Smooth muscle cell of the brain vasculature (primary cell): ENCODE measurements around the gene MYRFL.
"Not testable (repeated sequence)": the region's sequence is repeated elsewhere in the genome, so short reads cannot be mapped to it uniquely, and the experiment has no call there.

Source experiments
- DNase-seq: peaks from one replicate; pipeline ENCODE4 v3.0.0-alpha.2; 2012; ENCODE audit warnings: low read depth, low spot score

The MYRFL gene

GRCh38 chr12:69843608-69844007, 18.6 kb downstream of the MYRFL start:
- no peak for DNase-seq

GRCh38 chr12:69844416-69844815, 19.4 kb downstream of the MYRFL start:
- DNase-seq = no peak

DNA sequence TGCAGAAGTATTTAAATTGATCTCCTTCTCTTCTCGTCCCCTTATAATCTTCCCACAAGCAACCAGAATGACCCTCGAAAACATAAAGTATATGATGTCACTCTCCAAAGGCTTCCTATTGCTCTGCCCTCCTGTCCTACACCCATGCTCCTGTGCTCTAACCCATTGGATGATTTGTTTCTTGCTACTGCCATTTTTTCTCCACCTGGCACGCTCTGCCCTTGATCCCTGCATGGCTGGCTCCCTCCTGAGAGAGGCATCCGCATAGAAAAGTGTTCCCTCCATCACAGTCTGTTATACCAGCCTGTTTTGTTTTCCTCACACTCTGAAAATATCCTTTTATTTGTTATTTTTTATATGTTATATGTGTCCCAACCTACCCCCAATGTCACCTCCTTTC, 19.8 kb downstream of the MYRFL start:
- no peak for DNase-seq

GRCh38 chr12:69846976-69847375, 21.9 kb downstream of the MYRFL start:
- no peak for DNase-seq

DNA sequence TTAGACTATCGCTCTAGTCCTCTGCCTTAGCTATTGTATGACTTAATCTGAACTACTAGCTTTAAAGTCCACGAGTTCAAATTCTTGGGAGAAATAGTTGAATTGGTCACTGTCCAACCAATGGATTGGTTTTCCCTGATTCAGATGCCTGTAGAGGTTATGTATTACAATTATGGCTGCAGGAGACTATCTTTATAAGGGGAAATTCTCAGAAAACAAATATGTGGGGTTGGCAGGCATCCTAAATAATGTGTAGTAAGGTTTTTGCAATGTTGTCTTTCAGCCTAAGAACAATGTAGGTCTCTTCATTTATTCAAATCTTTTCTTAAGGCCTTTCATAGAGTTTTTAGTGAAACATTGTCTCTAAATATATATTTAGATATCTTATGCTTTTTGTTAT, 26.9 kb downstream of the MYRFL start:
- DNase-seq = no peak

DNA sequence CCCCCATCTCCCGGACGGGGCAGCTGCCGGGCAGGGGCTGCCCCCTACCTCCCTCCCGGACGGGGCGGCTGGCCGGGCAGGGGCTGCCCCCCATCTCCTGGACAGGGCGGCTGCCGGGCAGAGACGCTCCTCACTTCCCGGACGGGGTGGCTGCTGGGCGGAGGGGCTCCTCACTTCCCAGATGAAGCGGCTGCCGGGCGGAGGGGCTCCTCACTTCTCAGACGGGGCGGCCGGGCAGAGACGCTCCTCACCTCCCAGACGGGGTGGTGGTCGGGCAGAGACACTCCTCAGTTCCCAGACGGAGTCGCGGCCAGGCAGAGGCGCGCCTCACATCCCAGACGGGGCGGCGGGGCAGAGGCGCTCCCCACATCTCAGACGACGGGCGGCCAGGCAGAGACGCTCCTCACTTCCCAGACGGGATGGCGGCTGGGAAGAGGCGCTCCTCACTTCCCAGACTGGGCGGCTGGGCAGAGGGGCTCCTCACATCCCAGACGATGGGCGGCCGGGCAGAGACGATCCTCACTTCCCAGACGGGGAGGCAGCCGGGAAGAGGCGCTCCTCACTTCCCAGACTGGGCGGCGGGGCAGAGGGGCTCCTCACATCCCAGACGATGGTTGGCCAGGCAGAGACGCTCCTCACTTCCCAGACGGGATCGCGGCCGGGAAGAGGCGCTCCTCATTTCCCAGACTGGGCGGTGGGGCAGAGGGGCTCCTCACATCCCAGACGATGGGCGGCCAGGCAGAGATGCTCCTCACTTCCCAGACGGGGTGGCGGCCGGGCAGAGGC, 28.3 kb downstream of the MYRFL start:
- not testable (repeated sequence) for DNase-seq

GRCh38 chr12:69866698-69867097, 41.7 kb downstream of the MYRFL start:
- no peak for DNase-seq

DNA sequence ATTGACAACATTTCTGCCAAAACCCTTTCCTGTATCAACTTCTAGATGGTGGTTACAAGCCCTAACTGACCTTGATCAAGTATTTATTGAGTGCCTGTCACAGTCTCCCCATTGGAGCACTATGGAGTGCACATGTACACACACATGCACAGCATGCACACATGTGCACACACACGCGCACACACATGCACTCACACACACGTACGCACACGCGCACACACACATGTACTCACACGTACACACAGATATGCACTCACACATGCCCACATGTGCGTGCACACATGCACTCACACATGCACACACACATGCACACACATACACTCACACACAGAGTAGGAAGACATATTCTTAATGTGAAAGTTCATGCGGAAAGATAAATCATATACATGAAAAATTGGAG, 43.7 kb downstream of the MYRFL start:
- no peak for DNase-seq

DNA sequence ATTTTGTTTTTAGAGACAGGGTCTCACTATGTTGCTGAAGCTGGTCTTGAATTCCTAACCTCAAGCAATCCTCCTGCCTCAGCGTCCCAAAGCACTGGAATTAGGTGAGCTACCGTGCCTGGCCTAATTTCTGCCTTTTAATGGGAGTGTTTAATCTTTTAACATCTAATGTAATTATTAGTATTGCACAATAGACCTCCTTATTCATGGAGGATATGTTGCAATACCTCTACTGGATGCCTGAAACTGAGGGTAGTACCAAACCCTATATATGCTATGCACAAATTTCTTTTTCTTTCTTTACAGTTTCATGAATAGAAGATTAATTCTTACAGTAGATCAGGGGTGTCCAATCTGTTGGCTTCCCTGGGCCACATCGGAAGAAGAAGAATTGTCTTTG, 47.8 kb downstream of the MYRFL start:
- no peak for DNase-seq

GRCh38 chr12:69873429-69873828, 48.4 kb downstream of the MYRFL start:
- DNase-seq = no peak

- no peak for DNase-seq
These were observed 49.6 kb downstream of the MYRFL start for GRCh38 chr12:69874606-69875005.

GRCh38 chr12:69875416-69875935, 50.4 kb downstream of the MYRFL start:
- DNase-seq = no peak

GRCh38 chr12:69879007-69879960, 54.3 kb downstream of the MYRFL start:
- DNase-seq = peak; percentile 53

GRCh38 chr12:69880571-69880970, 55.5 kb downstream of the MYRFL start:
- DNase-seq = no peak

- DNase-seq = no peak
These were observed 56.7 kb downstream of the MYRFL start for GRCh38 chr12:69881771-69882170.

DNA sequence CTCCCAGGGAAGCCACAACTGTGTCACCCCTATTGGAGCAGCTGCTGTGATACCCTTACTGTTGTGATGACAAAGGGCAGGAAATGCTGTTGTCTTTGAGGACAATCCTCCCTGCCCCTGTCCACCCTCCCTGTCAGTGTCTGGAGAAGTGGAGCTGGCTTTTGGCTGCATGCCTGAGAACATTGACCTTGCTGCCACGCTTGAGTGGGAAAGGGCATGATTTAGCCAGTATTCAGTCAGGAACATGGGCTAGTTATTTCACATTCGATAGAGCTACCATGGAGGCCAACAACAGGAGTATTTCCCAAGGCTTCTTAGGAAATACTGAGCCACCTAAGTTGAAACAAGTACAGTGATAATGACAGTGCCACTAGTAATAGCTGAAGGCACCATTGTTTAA, 59.4 kb downstream of the MYRFL start:
- DNase-seq = no peak

DNA sequence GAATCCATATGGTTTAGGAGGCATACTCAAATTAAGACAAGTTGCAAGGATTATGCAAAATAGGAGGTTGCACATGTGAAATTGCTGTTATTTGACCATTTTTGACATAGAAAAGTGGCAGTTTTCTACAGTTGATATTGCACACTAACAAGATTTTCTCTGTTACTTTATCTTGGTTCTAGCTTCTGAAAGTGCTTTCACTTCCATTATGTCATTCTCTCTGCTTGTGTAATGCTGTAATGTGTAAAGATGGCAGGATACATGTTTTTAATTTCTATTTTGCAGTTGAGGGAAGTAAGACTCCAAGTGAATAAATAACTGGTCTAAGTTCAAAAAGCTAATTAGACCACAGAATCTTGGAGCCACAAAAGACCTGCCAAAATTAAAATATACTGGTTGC, 60.6 kb downstream of the MYRFL start:
- no peak for DNase-seq

DNA sequence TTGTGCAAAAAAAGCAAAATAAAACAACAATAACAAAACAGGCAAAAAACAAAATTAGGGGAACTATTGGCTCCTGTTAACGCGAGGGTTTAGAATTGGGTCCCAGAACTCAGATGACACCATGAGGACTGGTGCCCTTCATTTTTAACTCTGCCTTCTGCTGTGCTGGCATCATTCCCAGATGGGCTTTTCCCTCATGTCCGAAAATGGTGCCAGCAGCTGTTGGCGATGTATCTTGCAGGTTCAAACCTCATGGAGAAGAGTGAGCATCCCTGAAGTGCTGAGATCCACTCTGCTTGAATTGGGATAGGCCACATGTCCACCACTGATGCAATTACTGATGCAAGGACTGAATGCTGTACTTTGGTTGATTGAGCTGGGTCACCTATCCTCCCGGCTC, 61.1 kb downstream of the MYRFL start:
- DNase-seq = no peak

DNA sequence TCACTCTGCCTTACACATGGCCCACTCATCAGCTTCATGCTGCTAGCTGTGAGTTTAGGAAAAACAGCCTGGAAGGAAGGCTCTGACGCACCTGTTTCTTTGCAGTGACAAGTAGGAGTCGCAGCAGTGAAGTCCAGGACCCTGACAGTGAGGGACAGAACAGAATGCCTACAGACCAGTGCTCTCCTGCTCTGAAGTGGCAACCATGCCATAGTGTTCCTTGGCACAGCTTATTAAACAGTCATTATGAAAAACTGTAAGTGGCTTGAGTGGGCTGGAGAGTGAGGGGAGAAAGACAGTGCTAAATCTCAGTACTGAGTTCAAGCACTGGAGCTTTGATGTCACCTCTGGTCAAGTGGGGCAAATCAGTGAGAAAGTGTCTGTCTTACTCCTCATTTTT, 61.7 kb downstream of the MYRFL start:
- DNase-seq = no peak

DNA sequence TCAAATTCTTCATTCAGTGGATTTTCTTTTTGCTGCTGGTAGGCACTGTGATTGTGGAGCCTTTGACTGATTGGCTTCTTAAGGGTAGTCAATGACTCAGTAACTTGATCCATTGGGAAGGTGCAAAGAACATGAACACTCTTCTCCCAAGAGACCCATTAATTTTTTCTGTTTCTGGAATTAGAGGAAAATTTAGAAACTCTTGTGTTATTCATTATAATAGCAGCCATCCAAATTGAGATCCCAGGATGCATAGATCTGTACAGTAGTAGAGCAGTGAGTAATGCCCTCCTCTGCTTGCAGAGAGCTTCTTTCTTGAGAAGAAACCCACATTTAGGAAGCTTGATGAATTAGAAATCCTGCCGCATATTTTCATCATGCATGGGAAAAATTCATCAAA, 63.9 kb downstream of the MYRFL start:
- DNase-seq = no peak

DNA sequence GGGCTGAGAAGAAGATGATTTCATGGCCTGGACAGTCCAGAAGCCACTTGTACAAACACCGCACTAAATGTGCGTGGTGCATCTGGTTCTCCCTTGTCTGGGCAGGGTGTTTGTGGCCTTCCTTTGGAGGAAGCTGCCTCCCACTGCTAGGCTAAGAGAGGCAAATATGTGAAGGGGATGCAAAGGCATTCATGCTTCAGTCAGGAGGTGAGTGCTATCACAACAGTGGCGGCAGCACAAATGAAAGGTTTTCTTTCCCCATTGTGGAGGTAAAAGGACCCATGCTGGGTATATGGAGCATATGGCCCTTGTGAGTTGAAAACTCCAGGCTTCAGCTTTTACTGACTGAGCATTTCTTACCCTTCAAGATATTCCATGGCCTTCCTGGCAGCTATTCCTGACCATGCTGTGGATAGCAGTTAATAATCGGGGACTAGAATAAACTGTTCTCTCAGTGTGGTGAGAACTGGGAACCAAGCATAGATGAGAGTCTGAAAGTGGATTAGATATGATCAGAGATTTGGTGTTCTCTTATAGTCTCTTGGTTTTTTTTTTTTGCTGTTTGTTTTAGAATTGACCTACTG, 69.9 kb downstream of the MYRFL start:
- no peak for DNase-seq
